Muscle layer of colon (tissue), 2 donors: Measurements from ENCODE around the gene DAPK1.
"Not testable (repeated sequence)": the region's sequence is repeated elsewhere in the genome, so short reads cannot be mapped to it uniquely, and the experiment has no call there.

Source experiments
- H3K27ac ChIP-seq: one replicate; pipeline ENCODE4 v1.7.0; 2013; ENCODE audit warnings: low read depth, mild to moderate bottlenecking, low read length, moderate library complexity
- H3K27me3 ChIP-seq, 2 donors: one replicate each; pipeline ENCODE4 v1.7.0; 2013; ENCODE audit warnings: low read length in 2 of 2, mild to moderate bottlenecking in 2 of 2; ENCODE audit not compliant: insufficient read depth in 2 of 2, control insufficient read depth in 1 of 2
- H3K36me3 ChIP-seq: one replicate; pipeline ENCODE4 v1.7.0; 2013; ENCODE audit warnings: mild to moderate bottlenecking, low read length; ENCODE audit not compliant: insufficient read depth
- H3K4me1 ChIP-seq: one replicate; pipeline ENCODE4 v1.7.0; 2013; ENCODE audit warnings: mild to moderate bottlenecking, low read length; ENCODE audit not compliant: insufficient read depth
- H3K4me3 ChIP-seq, 2 donors: one replicate each; pipeline ENCODE4 v1.7.0; 2013; ENCODE audit warnings: low read length in 2 of 2, low read depth in 1 of 2, mild to moderate bottlenecking in 1 of 2, moderate library complexity in 1 of 2
- H3K9ac ChIP-seq: one replicate; pipeline ENCODE4 v1.7.0; 2013; ENCODE audit warnings: low read length
- H3K9me3 ChIP-seq: one replicate; pipeline ENCODE4 v1.7.0; 2013; ENCODE audit warnings: mild to moderate bottlenecking, low read length
- donor health status: abdominal sarcoma.
- donor health status: Adenocarcinoma of cecum.

DAPK1 gene

DNA sequence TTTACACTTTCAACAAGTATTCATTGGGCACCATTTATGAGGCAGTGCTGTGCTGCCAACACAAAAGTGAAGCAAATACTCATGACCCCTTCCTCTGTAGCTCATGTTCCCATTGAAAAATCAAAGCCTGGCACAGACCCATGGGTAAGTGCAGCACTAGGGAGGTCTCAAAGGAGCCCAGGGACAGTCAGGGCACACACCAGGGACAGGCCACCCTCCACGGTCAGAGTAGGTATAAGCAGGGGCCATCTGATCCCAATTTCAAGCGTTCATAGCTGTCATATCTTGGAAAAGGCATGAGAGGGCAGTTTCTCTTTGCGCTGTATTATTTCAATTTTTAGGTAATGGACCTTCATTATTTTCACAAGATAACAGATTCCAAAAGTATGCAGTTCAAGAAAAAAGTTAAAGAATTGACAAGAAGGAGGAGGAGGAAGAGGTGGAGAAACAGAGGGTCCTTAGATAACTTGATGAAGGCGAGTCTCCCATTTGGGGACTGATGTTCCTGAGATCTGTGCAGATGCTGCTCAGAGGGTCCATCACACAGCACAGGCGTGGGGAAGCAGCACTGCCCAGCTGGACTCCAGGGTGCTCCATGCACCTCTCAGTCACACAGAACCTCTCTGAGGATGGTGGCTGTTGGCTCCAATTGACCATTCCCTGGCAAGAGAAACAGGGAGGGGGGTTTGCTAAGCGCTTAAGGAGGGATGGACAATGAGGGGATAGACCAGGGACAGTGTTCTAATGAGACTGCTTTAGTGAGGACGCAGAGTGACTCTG lies 235.8 kb downstream of the DAPK1 start:
- Histone ChIP-seq H3K27ac (no peak overlapping the region), H3K9ac (no peak overlapping the region), H3K9me3 (no peaks in the 10 kb centered on the region), H3K4me1 (peaks cover 11% of the 10 kb centered on the region), H3K36me3 (peaks cover 37% of the 10 kb centered on the region), H3K27me3 (no peaks in the 10 kb centered on the region), H3K4me3 (no peak overlapping the region)

DNA sequence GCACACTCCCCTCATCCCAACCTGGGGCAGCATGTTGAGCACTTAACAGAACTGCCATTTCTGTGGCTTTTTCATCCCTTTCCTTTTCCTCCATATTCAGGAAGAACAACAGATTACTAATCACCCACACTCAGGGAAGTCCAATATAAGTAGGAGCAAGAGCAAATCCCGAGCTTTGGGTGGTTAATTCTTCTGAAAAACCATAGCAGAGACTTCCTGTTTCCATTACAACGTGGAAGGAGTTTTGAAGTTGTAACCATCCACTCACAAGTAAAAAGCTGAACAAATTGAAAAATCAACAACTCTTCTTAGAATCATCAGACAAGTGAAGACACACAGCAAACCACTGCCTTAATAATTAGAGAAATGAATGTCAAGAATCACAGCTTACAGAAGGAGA lies 236.4 kb downstream of the DAPK1 start:
- Histone ChIP-seq H3K36me3 (peaks cover 31% of the 10 kb centered on the region), H3K9me3 (no peaks in the 10 kb centered on the region), H3K4me3 (no peak overlapping the region), H3K4me1 (peaks cover 9% of the 10 kb centered on the region), H3K9ac (no peak overlapping the region), H3K27me3 (no peaks in the 10 kb centered on the region), H3K27ac (no peak overlapping the region)

DNA sequence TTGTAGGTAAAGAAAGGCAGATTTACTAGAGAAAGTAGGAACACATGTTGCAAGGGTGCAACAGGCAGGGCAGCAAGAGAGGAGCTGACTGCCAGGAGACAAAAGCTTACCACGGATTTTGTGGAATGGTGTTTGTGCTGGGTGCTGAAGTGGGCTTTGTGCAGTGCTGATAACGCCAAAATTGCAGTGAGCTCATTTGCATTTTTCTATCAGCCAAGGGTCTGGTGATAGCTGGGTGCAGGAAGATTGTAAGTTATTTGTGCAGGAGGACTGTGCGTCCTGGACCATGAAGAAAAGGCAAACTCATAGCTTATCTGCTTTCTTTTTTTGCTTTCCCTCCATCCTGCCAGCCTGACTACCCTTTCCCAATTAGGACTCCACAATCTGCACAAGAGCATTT lies 241.9 kb downstream of the DAPK1 start:
- Histone ChIP-seq H3K27ac (no peak overlapping the region), H3K36me3 (no peaks in the 10 kb centered on the region), H3K9me3 (no peaks in the 10 kb centered on the region), H3K9ac (no peak overlapping the region), H3K4me3 (no peak overlapping the region), H3K27me3 (no peaks in the 10 kb centered on the region), H3K4me1 (no peaks in the 10 kb centered on the region)

DNA sequence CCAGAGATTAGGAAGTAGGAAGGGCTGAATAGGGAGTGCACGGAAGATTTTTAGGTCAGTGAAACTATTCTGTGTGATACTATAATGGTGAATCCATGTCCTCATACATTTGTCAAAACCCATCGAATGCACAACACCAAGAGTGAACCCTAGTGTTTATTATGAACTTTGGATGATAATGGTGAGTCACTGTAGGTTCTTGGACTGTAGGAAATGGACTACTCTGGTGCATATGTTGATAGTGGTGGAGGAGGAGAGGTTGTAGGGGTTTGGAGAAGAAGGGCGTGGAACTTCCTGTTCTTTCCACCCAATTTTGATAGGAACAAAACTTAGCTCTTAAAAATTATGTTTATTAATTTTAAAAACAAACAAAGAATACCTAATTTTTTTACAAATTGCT lies 242.5 kb downstream of the DAPK1 start:
- Histone ChIP-seq H3K36me3 (no peaks in the 10 kb centered on the region), H3K9ac (no peak overlapping the region), H3K9me3 (no peaks in the 10 kb centered on the region), H3K27me3 (no peaks in the 10 kb centered on the region), H3K4me3 (no peak overlapping the region), H3K4me1 (no peaks in the 10 kb centered on the region), H3K27ac (no peak overlapping the region)

DNA sequence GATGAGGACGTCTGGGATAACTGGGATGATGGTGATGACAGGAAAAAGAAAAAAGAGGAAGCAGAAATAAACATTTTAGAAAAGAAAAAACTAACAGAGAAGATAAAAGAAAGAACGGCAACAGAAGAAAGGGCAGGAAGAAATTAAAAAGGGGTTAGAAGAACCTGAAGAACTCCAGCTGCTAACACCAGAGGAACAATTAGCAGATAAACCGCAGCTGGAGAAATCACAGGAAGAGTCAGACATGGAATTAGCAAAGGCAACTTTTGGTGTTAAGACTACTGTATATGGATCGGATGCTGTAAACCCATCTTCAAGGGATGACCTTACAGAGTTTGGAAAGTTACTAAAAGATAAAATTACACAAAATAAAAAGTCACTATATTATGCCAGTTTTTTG lies 243.7 kb downstream of the DAPK1 start:
- H3K27ac ChIP-seq = no peak overlapping the region
- H3K36me3 ChIP-seq = no peaks in the 10 kb centered on the region
- H3K4me3 ChIP-seq = no peak overlapping the region
- no peak overlapping the region for H3K9ac ChIP-seq
- H3K9me3 ChIP-seq = no peaks in the 10 kb centered on the region
- H3K4me1 ChIP-seq = no peaks in the 10 kb centered on the region
- no peaks in the 10 kb centered on the region for H3K27me3 ChIP-seq

DNA sequence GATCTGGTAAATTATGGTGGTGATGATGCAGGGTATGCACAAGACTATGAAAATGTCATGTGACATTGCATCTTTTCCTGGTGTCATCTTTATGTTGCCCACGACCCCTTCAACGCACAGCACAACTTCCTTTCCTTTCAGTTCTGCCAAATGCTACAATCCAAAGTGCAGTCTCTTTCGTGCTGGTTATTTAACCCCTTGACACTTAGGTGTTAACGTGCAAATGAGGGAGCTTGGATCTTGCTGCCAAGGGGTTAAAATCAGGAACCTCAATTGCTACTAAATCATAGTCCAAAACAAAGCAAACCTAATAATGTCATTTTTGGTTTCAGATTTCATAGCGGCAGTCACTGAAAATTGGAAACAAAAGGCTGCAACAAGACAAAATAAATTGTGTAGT lies 244.2 kb downstream of the DAPK1 start:
- no peaks in the 10 kb centered on the region for H3K36me3 ChIP-seq
- no peaks in the 10 kb centered on the region for H3K27me3 ChIP-seq
- H3K27ac ChIP-seq = no peak overlapping the region
- no peaks in the 10 kb centered on the region for H3K9me3 ChIP-seq
- no peak overlapping the region for H3K9ac ChIP-seq
- H3K4me3 ChIP-seq = no peak overlapping the region
- H3K4me1 ChIP-seq = no peaks in the 10 kb centered on the region

DNA sequence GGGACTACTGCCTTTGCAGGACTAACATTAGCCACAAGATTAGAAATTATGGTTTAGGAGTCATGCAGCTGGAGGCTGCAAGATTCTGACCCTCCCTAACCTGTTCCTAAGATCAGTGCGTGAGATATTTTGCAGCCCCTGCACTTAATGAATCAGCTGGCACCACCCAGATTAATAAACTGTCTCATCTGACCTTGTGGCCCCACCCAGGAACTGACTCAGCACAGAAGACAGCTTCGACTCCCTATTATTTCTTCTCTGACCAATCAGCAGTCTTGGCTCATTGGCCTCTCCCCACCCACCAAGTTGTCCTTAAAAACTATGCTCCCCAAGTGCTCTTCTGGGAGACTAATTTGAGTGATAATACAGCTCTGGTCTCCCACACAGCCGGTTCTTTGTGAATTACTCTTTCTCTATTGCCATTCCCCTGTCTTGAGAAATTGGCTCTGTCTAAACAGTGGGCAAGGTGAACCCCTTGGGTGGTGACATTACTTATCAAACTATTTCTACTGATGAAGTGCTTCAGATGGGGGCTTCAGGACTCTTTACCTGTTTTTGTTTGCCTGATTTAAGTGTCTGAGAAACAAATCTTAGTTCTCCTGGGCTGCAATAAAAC lies 245.3 kb downstream of the DAPK1 start:
- Histone ChIP-seq H3K4me1 (no peaks in the 10 kb centered on the region), H3K27me3 (no peaks in the 10 kb centered on the region), H3K36me3 (no peaks in the 10 kb centered on the region), H3K9ac (no peak overlapping the region), H3K4me3 (no peak overlapping the region), H3K9me3 (no peaks in the 10 kb centered on the region), H3K27ac (no peak overlapping the region)

DNA sequence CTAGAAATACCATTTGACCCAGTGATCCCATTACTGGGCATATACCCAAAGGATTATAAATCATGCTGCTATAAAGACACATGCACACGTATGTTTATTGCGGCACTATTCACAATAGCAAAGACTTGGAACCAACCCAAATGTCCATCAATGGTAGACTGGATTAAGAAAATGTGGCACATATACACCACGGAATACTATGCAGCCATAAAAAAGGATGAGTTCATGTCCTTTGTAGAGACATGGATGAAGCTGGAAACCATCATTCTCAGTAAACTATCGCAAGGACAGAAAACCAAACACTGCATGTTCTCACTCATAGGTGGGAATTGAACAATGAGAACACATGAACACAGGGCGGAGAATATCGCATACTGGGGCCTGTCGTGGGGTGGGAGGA lies 246.6 kb downstream of the DAPK1 start:
- not testable (repeated sequence) for H3K27ac ChIP-seq, H3K27me3 ChIP-seq, H3K9ac ChIP-seq, H3K9me3 ChIP-seq, H3K4me3 ChIP-seq, H3K4me1 ChIP-seq, H3K36me3 ChIP-seq

DNA sequence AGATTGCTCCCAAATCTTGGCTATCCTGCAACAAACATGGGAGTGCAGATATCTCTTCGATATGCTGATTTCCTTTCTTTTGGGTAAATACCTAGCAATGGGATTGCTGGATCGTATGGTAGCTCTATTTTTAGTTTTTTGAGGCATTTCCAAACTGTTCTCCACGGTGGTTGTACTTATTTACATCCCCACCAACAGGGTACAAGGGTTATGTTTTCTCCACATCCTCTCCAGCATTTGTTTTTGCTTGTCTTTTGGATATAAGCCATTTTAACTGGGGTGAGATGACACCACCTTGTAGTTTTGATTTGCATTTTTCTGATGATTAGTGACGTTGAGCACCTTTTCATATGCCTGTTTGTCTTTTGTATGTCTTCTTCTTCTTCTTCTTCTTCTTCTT lies 248.5 kb downstream of the DAPK1 start:
- no peaks in the 10 kb centered on the region for H3K9me3 ChIP-seq
- no peak overlapping the region for H3K9ac ChIP-seq
- no peak overlapping the region for H3K4me3 ChIP-seq
- H3K36me3 ChIP-seq = no peaks in the 10 kb centered on the region
- no peak overlapping the region for H3K27ac ChIP-seq
- no peaks in the 10 kb centered on the region for H3K4me1 ChIP-seq
- H3K27me3 ChIP-seq = no peaks in the 10 kb centered on the region

DNA sequence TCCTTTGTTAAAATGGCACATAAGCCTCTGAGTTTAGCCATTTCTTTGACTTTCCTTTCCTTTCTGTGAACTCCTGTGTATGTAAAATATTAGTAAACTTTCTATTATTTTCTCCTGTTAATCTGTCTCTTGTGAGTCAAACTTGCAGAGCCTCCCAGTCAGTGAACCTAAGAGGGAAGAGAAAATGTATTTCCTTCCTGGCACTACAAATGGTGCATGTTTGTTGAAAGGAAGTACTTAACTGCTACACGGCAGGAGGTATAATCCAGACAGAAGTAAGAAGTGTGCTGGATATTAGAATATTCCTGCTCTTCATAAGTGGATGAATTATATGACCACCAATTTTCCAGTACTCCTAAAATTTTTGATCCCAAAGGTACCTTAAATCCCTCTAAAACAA lies 251.2 kb downstream of the DAPK1 start:
- H3K27ac ChIP-seq = no peak overlapping the region
- no peak overlapping the region for H3K4me3 ChIP-seq
- H3K36me3 ChIP-seq = no peaks in the 10 kb centered on the region
- H3K9ac ChIP-seq = no peak overlapping the region
- H3K4me1 ChIP-seq = no peaks in the 10 kb centered on the region
- H3K9me3 ChIP-seq = no peaks in the 10 kb centered on the region
- H3K27me3 ChIP-seq = no peaks in the 10 kb centered on the region

DNA sequence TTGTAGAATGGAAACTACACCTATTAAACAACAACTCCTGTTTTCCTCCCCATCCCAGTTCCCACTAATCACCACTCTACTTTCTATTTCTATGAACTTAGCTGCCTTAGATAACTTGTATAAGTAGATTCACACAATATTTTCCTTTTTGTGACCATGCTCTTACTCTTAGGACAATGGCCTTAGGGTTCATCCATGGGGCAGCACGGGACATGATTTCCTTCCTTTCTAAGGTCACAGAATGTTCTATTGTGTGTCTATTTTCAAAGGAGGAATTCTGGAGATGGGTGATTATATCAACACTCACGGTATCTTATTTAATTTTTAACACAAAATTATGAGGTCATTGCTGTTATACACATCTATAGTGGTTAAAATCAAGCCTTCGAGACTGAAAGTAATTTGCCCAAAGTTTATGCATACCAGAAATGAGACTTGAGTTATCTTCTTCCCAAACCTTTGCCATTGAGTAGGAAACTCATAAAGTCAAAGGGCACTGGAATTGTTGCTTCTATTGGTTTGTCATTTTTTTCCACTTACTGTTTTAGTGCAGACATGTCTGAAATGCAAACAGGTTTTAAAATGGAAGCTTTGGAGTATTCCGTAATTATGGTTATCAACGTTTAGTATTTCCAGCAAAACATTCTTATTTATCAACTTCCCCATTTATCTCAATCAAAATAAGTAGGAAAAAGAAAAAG lies 251.8 kb downstream of the DAPK1 start:
- Histone ChIP-seq H3K4me1 (no peaks in the 10 kb centered on the region), H3K4me3 (no peak overlapping the region), H3K9me3 (no peaks in the 10 kb centered on the region), H3K9ac (no peak overlapping the region), H3K27ac (no peak overlapping the region), H3K27me3 (no peaks in the 10 kb centered on the region), H3K36me3 (no peaks in the 10 kb centered on the region)
